B cell (primary cell): Measurements from ENCODE around the gene NRAS. TPM values are rescaled to one million over a fixed set of nuclear protein-coding genes. Genes with fewer than 3 reads are reported as not detected.

Source experiments
- ATAC-seq: fragments of 200-7000 bp; cut with Tn5 transposase; one replicate; pipeline ENCODE4 v1.10.0; 2021; ENCODE audit warnings: low read depth, mild to moderate bottlenecking, moderate number of reproducible peaks, moderate library complexity
- CTCF ChIA-PET: fragments of 350-600 bp; sonication (Branson Sonifier 250); formaldehyde crosslinking; loops from one replicate; lab custom pipeline; 2021; ENCODE audit warnings: antibody characterized with exemption, inconsistent platforms; lab: Charles Lee
- POLR2A ChIA-PET: fragments of 350-600 bp; sonication (Branson Sonifier 250); formaldehyde crosslinking; loops from one replicate; lab custom pipeline; 2021; ENCODE audit warnings: antibody characterized with exemption; lab: Charles Lee
- DNase-seq: peaks from one replicate; pipeline ENCODE4 v3.0.0; 2013
- H2AFZ ChIP-seq: 2 replicates; pipeline ENCODE4 v1.6.1; 2012; ENCODE audit warnings: mild to moderate bottlenecking, low read depth, low read length; ENCODE audit not compliant: insufficient read depth, poor library complexity, severe bottlenecking
- H3K27ac ChIP-seq, 2 donors: 1 replicate in 1 of 2; 2 replicates in 1 of 2; pipeline ENCODE4 v1.5.1; 2012 to 2013; ENCODE audit warnings: low read length in 2 of 2, mild to moderate bottlenecking in 2 of 2, moderate library complexity in 1 of 2
- H3K27me3 ChIP-seq, 4 experiments: fragments of 200-600 bp in 1 of 4; sonication (generic) in 1 of 4; replicated peaks in 1 of 4; 1 replicate in 2 of 4; 2 replicates in 2 of 4; pipeline versions ENCODE4 v1.6.1 to v1.7.0; 2013 to 2016; ENCODE audit warnings: low read length in 3 of 4, mild to moderate bottlenecking in 2 of 4, mixed read lengths in 1 of 4, moderate library complexity in 1 of 4; ENCODE audit not compliant: insufficient read depth in 4 of 4, control insufficient read depth in 3 of 4; ENCODE audit errors: control extremely low read depth in 1 of 4
- H3K36me3 ChIP-seq, 2 experiments: replicated peaks in 1 of 2; 1 replicate in 1 of 2; 2 replicates in 1 of 2; pipeline versions ENCODE4 v1.6.1 to v1.7.1; 2013; ENCODE audit warnings: low read length in 1 of 2; ENCODE audit not compliant: insufficient read depth in 2 of 2, control insufficient read depth in 1 of 2; ENCODE audit errors: control extremely low read depth in 1 of 2, extremely low read depth in 1 of 2
- H3K4me1 ChIP-seq, 2 donors: fragments of 200-600 bp in 1 of 2; sonication (generic) in 1 of 2; 1 replicate in 1 of 2; 2 replicates in 1 of 2; pipeline versions ENCODE4 v1.5.1 to v1.6.1; 2013 to 2017; ENCODE audit warnings: low read length in 2 of 2; ENCODE audit not compliant: control insufficient read depth in 2 of 2, insufficient read depth in 2 of 2
- H3K4me2 ChIP-seq: replicated peaks from 2 replicates; pipeline ENCODE3; 2012; ENCODE audit warnings: mild to moderate bottlenecking, low read depth, low read length; ENCODE audit not compliant: poor library complexity, severe bottlenecking
- H3K4me3 ChIP-seq, 5 experiments: fragments of 200-600 bp in 1 of 5; sonication (generic) in 1 of 5; 1 replicate in 3 of 5; 2 replicates in 2 of 5; pipeline versions ENCODE4 v1.5.1 to v1.7.0; 2011 to 2016; ENCODE audit warnings: low read length in 4 of 5, mild to moderate bottlenecking in 4 of 5, low read depth in 2 of 5, control low read depth in 1 of 5, moderate library complexity in 1 of 5; ENCODE audit not compliant: insufficient read depth in 1 of 5; ENCODE audit errors: control extremely low read depth in 1 of 5, extremely low read depth in 1 of 5
- H3K79me2 ChIP-seq: fragments of 200-600 bp; sonication (generic); one replicate; pipeline ENCODE4 v1.6.0; 2016; ENCODE audit warnings: low read length; ENCODE audit not compliant: control insufficient read depth, insufficient read depth
- H3K9ac ChIP-seq: fragments of 200-600 bp; sonication (generic); 2 replicates; pipeline ENCODE4 v1.6.1; 2017; ENCODE audit warnings: mild to moderate bottlenecking, low read length, moderate library complexity
- H3K9me3 ChIP-seq, 3 donors: one replicate each; pipeline versions ENCODE4 v1.6.1 to v1.7.1; 2013; ENCODE audit warnings: low read length in 2 of 3; ENCODE audit not compliant: control insufficient read depth in 2 of 3, insufficient read depth in 1 of 3; ENCODE audit errors: control extremely low read depth in 1 of 3
- H4K20me1 ChIP-seq: 2 replicates; pipeline ENCODE4 v1.6.0; 2012; ENCODE audit warnings: mild to moderate bottlenecking, low read length; ENCODE audit not compliant: insufficient read depth, control insufficient read depth, poor library complexity, severe bottlenecking
- H3K27ac Mint-ChIP-seq: one replicate; pipeline ENCODE4 v1.8.0; 2021; ENCODE audit warnings: mixed read lengths
- H3K27me3 Mint-ChIP-seq: one replicate; pipeline ENCODE4 v1.8.0; 2021; ENCODE audit warnings: mixed read lengths
- H3K4me1 Mint-ChIP-seq: one replicate; pipeline ENCODE4 v1.8.0; 2021; ENCODE audit warnings: mixed read lengths
- H3K4me3 Mint-ChIP-seq: one replicate; pipeline ENCODE4 v1.8.0; 2021; ENCODE audit warnings: mixed read lengths
- H3K9me3 Mint-ChIP-seq: one replicate; pipeline ENCODE4 v1.8.0; 2022; ENCODE audit warnings: mixed read lengths; ENCODE audit not compliant: insufficient read depth
- CTCF ChIP-seq: fragments of 200-600 bp; IDR thresholded peaks from one replicate; pipeline ENCODE4 v1.8.0; 2022; ENCODE audit warnings: antibody characterized with exemption, mild to moderate bottlenecking
- EZH2 ChIP-seq: IDR thresholded peaks from 2 replicates; pipeline ENCODE4 v1.6.1; 2012; ENCODE audit warnings: borderline replicate concordance, low read depth, mild to moderate bottlenecking, moderate library complexity, low read length; ENCODE audit not compliant: insufficient read depth, poor library complexity, severe bottlenecking
- WGBS: methylation state at CpG from one replicate; pipeline ENCODE4 v1.1.5; 2013; ENCODE audit warnings: missing lambda C conversion rate; ENCODE audit not compliant: insufficient coverage; 5-methylcytosine and 5-hydroxymethylcytosine counted together
- intact Hi-C: fragments of 100-400 bp; cut with micrococcal nuclease; formaldehyde crosslinking; loops from one replicate; pipeline ENCODE4 v1.10.0; 2022
- polyA plus RNA-seq: library from polyadenylated mRNA; depleted of rRNA; stranded (reverse); fragments of >200 nt; gene quantifications from 2 replicates; pipeline ENCODE4 v1.2.3, GENCODE V29; 2012
- total RNA-seq, 2 donors: library from RNA; stranded (reverse); fragments of 120-200 nt in 1 of 2; gene quantifications; 1 replicate in 1 of 2; 2 replicates in 1 of 2; pipeline versions ENCODE4 v1.2.3 to v1.2.4, GENCODE V29; 2013 to 2022

The NRAS gene
- total and polyA plus RNA-seq, 2 donors (not counting 1 experiment from before 2014, with no cell fraction given) = 9.8 to 35.0 TPM

- ATAC-seq (no peak), DNase-seq (no peak)
- no CpG with 5 or more reads among the region's 2 CpGs for WGBS
- Mint-ChIP-seq H3K4me3 (no peak overlapping the region), H3K4me1 (no peaks in the 10 kb centered on the region), H3K27me3 (no peaks in the 10 kb centered on the region), H3K9me3 (no peaks in the 10 kb centered on the region), H3K27ac (no peak overlapping the region)
- Histone ChIP-seq H3K4me1 (no peaks in the 10 kb centered on the region), H3K79me2 (peaks cover 6% of the 10 kb centered on the region), H3K36me3 (peaks cover 48 to 95% of the 10 kb centered on the region in 2 experiments), H3K27me3 (no peaks in the 10 kb centered on the region), H2AFZ (no peak overlapping the region), H3K27ac (no peak overlapping the region), H3K4me2 (no peak overlapping the region), H3K4me3 (no peak overlapping the region), H3K9ac (no peak overlapping the region), H4K20me1 (peaks cover 8% of the 10 kb centered on the region), H3K9me3 (no peaks in the 10 kb centered on the region)
- ChIA-PET CTCF (no interaction called here), POLR2A (no interaction called here)
- TF ChIP-seq EZH2 (no peak), CTCF (no peak)
- intact Hi-C loops = no loop called here
These were observed 12.0 kb upstream of the NRAS start for GRCh38 chr1:114728553-114728952.

- Mint-ChIP-seq H3K9me3 (no peaks in the 10 kb centered on the region), H3K27me3 (no peaks in the 10 kb centered on the region), H3K27ac (no peak overlapping the region), H3K4me1 (no peaks in the 10 kb centered on the region), H3K4me3 (no peak overlapping the region)
- Histone ChIP-seq H3K4me1 (no peaks in the 10 kb centered on the region), H3K9ac (no peak overlapping the region), H4K20me1 (no peaks in the 10 kb centered on the region), H2AFZ (no peak overlapping the region), H3K4me2 (no peak overlapping the region), H3K9me3 (no peaks in the 10 kb centered on the region), H3K27me3 (no peaks in the 10 kb centered on the region), H3K27ac (no peak overlapping the region), H3K36me3 (peaks cover 54 to 95% of the 10 kb centered on the region in 2 experiments), H3K79me2 (no peaks in the 10 kb centered on the region), H3K4me3 (no peak overlapping the region)
- 100% methylated on average over 1 of the region's 1 CpG for WGBS
- ATAC-seq = no peak
- TF ChIP-seq CTCF (no peak), EZH2 (no peak)
- no peak for DNase-seq
- intact Hi-C loops = no loop called here
- ChIA-PET CTCF (no interaction called here), POLR2A (no interaction called here)
These were observed 8.7 kb upstream of the NRAS start for GRCh38 chr1:114725230-114725629.
